T-helper 2 cell treated with Interferon-gamma antibody and Interleukin-4, amounts not matched to agents 5 μg/mL and 100 μg/mL, for 36 hours (primary cell): ENCODE measurements around the gene AASDHPPT.
A peak's percentile ranks its signal among the peaks of the same experiment; 100 is the strongest.
"Not testable (repeated sequence)": the region's sequence is repeated elsewhere in the genome, so short reads cannot be mapped to it uniquely, and the experiment has no call there.

Experiments
- DNase-seq: peaks from one replicate; pipeline ENCODE4 v3.0.0; 2021; ENCODE audit warnings: low spot score
- H3K27ac Mint-ChIP-seq: one replicate; pipeline ENCODE4 v1.8.0; 2021; ENCODE audit warnings: mild to moderate bottlenecking, mixed read lengths
- H3K27me3 Mint-ChIP-seq: one replicate; pipeline ENCODE4 v1.8.0; 2021; ENCODE audit warnings: low read depth, mixed read lengths
- H3K36me3 Mint-ChIP-seq: one replicate; pipeline ENCODE4 v1.8.0; 2021; ENCODE audit warnings: low read depth, mixed read lengths
- H3K4me1 Mint-ChIP-seq: one replicate; pipeline ENCODE4 v1.8.0; 2021; ENCODE audit warnings: low read depth, mixed read lengths
- H3K4me3 Mint-ChIP-seq: one replicate; pipeline ENCODE4 v1.8.0; 2022; ENCODE audit warnings: mild to moderate bottlenecking, moderate library complexity, mixed read lengths
- H3K9me3 Mint-ChIP-seq: one replicate; pipeline ENCODE4 v1.8.0; 2021; ENCODE audit warnings: mixed read lengths

The AASDHPPT gene, protein sequence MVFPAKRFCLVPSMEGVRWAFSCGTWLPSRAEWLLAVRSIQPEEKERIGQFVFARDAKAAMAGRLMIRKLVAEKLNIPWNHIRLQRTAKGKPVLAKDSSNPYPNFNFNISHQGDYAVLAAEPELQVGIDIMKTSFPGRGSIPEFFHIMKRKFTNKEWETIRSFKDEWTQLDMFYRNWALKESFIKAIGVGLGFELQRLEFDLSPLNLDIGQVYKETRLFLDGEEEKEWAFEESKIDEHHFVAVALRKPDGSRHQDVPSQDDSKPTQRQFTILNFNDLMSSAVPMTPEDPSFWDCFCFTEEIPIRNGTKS

DNA sequence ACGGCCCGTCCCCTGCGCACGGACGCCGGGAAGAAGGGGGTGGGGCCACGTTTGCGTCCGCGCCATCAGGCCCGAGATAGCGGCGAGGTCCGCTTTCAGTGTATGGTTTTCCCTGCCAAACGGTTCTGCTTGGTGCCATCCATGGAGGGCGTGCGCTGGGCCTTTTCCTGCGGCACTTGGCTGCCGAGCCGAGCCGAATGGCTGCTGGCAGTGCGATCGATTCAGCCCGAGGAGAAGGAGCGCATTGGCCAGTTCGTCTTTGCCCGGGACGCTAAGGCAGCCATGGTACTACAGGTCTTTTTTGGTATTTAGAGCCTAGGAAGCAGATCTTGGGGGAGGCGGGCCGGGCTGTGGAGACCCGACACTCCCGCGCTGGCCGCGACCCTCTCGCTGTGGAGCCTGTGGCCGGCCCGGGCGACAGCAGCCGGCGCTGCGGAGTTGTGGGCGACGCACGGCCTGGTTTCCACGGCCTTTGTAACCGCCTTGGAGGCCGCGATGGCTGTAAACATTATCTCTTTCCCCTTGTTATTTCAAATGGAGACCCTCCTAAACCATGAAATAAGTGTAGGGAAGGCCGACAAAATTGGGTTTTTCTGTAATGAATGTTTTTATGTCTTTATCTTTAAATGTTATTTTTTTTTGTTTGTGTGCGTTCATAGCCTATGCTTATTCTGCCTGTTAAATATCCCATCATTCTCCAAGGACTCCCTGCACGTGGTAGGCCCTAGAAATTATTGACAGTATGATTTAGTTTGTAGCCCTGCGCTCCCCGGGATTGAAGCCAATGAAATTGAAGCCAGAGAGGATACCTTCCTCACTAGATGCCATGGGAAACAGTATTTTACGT, at the start of gene AASDHPPT:
Gene AASDHPPT (plus strand): TSS at position 54 of the 847 bp plus-strand sequence. CDS start 49 bp downstream, at position 103.
- Mint-ChIP-seq H3K4me1 (peaks cover 52% of the 10 kb centered on the region), H3K36me3 (peaks cover 22% of the 10 kb centered on the region), H3K27me3 (no peaks in the 10 kb centered on the region), H3K4me3 (peak within 1 kb of the TSS; percentile 96), H3K27ac (peak within 1 kb of the TSS; percentile 97), H3K9me3 (no peaks in the 10 kb centered on the region)
- DNase-seq, result no peak

DNA sequence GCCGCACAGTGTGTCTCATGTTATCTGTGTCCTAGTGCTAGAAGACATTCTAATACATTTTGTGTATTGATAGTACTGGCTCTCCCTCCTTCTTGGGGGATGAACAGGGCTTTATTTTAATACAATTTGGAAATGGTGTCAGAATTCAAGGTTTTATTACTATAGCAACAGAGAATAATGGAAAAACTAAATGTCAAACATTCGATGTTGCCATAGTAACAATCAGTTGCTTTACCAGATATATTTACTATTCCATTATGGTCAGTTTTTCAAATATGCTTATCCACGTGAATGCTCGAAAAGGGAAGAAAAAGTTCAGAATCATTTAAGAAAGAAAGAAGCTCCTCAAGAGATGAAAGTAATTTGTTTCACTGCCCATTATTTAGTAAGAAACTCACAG, 46.9 kb upstream of the AASDHPPT start:
- no peak for DNase-seq
- Mint-ChIP-seq H3K27ac (no peak overlapping the region), H3K36me3 (no peaks in the 10 kb centered on the region), H3K4me1 (peaks cover 5% of the 10 kb centered on the region), H3K9me3 (no peaks in the 10 kb centered on the region), H3K27me3 (peaks cover 18% of the 10 kb centered on the region), H3K4me3 (no peak overlapping the region)

DNA sequence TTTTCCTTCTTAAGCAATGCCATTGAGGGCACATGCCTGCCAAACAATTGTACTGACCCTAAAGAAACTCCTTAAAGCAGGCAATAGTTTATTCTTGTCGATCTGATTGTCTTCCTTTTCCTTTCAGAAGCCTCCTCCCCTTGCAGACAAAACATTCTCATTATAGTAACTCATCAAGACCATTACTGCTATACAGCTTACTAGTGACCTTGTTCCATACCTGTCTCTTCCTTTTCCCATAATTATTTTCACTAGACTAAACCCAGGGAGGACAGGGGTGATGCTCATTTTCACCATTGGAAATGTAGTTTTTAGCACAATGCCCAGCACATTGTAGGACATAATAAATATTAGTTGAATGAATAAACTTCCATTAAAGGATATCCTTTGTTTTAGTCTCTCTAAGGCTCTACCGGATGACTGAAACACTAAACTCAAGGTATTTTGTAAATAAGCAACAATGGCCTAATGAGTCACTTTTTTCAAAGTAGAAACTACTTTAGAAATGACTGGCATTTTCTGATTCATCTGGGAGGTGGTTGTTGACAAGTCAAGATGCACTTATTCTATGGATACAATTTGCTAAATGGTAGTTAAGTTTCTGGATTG, 46.2 kb upstream of the AASDHPPT start:
- Mint-ChIP-seq H3K4me1 (peaks cover 5% of the 10 kb centered on the region), H3K27ac (no peak overlapping the region), H3K9me3 (no peaks in the 10 kb centered on the region), H3K27me3 (peaks cover 12% of the 10 kb centered on the region), H3K36me3 (no peaks in the 10 kb centered on the region), H3K4me3 (no peak overlapping the region)
- no peak for DNase-seq

DNA sequence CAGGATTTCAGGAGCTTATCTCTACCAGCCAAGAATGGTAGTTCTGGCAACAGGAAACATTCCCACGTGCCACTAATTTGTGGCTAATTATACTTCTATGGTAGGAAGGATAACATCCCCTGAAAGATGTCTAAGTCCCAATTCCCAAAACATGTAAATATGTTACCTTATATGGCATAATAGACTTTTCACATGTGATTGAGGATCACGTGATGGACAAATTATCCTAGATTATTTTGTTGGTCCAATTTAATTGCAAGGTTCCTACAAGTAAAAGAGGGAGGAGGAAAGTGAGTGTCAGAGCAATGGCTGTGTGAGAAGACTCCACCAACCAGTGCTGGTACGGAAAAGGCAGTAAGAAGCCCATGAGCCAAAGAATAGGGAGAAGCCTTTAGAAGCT, 45.5 kb upstream of the AASDHPPT start:
- H3K4me3 Mint-ChIP-seq, result no peak overlapping the region
- H3K27me3 Mint-ChIP-seq, result peaks cover 12% of the 10 kb centered on the region
- H3K27ac Mint-ChIP-seq, result no peak overlapping the region
- no peak for DNase-seq
- no peaks in the 10 kb centered on the region for H3K9me3 Mint-ChIP-seq
- no peaks in the 10 kb centered on the region for H3K36me3 Mint-ChIP-seq
- H3K4me1 Mint-ChIP-seq, result peaks cover 5% of the 10 kb centered on the region

DNA sequence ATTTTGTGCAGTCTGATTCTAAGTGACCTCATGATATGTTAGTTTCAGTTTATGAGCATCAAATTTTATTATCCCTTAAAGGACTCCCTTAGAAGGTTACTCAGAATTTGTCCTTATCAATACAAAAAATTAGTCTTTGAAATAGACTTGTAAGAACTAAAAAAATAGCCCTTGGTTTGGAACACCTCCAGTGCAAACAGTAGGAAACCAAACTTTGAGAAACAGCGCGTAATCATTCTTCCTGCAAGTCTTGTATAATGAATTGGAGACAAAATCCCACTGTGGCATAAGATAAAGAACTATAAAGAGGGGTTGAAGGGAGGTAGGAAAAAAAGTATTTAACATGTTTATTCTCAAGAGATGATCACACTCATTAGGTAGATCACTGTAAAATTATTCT, 44.6 kb upstream of the AASDHPPT start:
- H3K4me1 Mint-ChIP-seq, result peaks cover 5% of the 10 kb centered on the region
- no peaks in the 10 kb centered on the region for H3K36me3 Mint-ChIP-seq
- no peak for DNase-seq
- no peaks in the 10 kb centered on the region for H3K9me3 Mint-ChIP-seq
- no peak overlapping the region for H3K4me3 Mint-ChIP-seq
- no peak overlapping the region for H3K27ac Mint-ChIP-seq
- H3K27me3 Mint-ChIP-seq, result peaks cover 9% of the 10 kb centered on the region

DNA sequence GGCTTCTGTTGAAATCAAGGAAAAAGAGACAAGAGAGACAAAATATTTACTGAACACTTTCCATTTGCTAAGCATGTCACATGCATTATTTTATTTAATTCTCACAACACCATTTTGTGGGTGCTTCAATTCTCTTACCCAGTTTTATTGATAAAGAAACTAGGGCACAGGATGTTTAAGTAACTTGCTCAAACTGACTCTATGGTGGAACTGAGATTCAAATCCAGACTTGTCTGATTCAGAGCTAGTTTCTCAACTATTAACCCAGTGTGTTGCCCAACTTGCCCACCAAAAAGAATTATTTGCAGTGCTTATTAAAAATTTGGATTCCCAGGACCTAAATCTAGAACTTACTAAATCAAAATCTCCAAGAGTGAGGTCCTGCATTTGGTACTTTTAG, 33.9 kb upstream of the AASDHPPT start:
- H3K4me1 Mint-ChIP-seq, result peaks cover 3% of the 10 kb centered on the region
- no peak overlapping the region for H3K4me3 Mint-ChIP-seq
- H3K36me3 Mint-ChIP-seq, result no peaks in the 10 kb centered on the region
- no peaks in the 10 kb centered on the region for H3K27me3 Mint-ChIP-seq
- DNase-seq, result no peak
- H3K27ac Mint-ChIP-seq, result no peak overlapping the region
- H3K9me3 Mint-ChIP-seq, result no peaks in the 10 kb centered on the region

DNA sequence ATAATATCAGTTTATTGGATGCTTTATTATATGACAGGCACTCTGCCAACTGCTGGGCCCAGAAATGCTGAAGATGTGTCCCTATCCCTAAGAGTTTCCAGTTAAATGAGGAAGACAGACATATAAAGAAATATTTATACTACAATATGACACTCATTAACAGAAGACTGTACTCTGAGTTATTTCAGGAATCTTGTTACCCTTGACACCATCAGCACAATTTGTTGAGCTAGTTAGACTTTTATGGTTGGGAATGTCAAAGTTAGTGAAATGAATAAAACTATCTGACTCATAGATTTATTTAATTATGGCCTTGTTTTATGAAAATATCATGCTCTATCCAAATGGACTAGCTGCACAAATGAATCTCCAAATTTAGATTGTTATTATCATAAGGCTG, 29.8 kb upstream of the AASDHPPT start:
- no peak overlapping the region for H3K4me3 Mint-ChIP-seq
- H3K9me3 Mint-ChIP-seq, result no peaks in the 10 kb centered on the region
- no peaks in the 10 kb centered on the region for H3K27me3 Mint-ChIP-seq
- no peak for DNase-seq
- no peak overlapping the region for H3K27ac Mint-ChIP-seq
- peaks cover 3% of the 10 kb centered on the region for H3K4me1 Mint-ChIP-seq
- H3K36me3 Mint-ChIP-seq, result no peaks in the 10 kb centered on the region

DNA sequence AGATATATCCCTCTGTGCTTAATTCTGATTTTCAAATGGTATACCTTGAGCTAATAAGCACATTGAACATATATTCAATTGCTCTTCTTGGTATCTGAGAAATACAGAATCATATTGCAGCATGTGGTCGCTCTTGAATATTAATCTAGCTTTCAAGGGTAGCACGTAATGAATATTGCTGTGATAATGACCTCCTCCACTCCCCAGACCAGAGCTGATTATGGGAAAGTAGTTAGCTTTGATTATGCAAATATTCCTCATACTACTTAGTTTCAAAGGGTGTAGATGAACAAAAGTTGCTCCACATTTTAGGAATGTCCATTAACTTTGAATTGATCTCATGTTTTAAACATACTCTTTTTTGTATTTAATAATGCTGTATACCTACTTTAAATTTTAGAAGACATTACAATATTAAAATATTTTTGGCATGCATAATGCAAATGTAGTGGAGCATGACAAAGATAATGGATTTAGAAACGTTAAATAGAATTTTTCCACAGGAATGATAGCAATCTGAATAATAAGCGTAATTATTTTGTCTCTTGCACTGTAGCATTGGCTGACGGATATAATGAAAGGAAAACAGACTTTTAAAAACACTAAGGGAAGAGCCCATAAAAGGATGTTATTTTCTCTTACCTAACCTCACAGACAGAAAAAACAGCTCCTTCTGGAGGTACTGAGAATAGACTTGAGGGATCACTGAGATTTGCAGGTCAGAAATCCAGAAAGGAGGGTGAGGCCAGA, 27.6 kb upstream of the AASDHPPT start:
- H3K4me1 Mint-ChIP-seq, result no peaks in the 10 kb centered on the region
- DNase-seq, result no peak
- H3K36me3 Mint-ChIP-seq, result no peaks in the 10 kb centered on the region
- no peak overlapping the region for H3K27ac Mint-ChIP-seq
- no peaks in the 10 kb centered on the region for H3K9me3 Mint-ChIP-seq
- no peaks in the 10 kb centered on the region for H3K27me3 Mint-ChIP-seq
- no peak overlapping the region for H3K4me3 Mint-ChIP-seq

DNA sequence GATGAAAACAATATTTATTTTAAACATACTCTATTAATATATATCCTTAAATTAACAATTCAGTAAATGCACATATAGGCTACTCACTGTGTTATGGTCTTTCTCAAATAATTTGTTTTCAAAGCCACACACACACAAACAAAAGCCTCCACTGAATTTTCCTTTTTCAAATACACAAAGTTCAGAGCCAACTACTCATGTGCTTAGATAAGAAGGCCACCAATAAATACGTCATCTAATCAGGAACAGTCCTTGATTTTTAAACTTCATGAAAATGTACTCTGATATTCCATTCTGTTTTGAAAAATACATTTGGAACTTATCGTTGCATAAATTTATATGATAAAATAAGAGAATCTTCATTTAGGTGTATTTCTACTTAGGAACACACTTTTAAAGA, 26.4 kb upstream of the AASDHPPT start:
- Mint-ChIP-seq H3K4me3 (no peak overlapping the region), H3K27ac (no peak overlapping the region), H3K36me3 (peaks cover 1% of the 10 kb centered on the region), H3K4me1 (no peaks in the 10 kb centered on the region), H3K9me3 (no peaks in the 10 kb centered on the region), H3K27me3 (no peaks in the 10 kb centered on the region)
- no peak for DNase-seq

DNA sequence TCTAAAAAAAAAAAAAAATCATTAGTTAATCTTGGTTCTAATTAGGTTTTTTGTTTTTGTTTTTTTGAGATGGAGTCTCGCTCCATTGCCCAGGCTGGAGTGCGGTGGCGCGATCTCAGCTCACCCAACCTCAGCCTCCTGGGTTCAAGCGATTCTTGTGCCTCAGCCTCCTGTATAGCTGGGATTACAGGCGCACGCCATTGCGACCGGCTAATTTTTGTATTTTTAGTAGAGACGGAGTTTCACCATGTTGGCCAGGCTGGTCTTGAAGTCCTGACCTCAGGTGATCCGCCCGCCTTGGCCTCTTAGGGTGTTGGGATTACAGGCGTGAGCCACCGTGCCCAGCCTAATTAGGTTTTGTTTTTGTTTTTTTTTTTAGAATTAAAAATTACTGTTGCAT, 19.1 kb upstream of the AASDHPPT start:
- not testable (repeated sequence) for H3K36me3 Mint-ChIP-seq, H3K4me3 Mint-ChIP-seq, H3K27ac Mint-ChIP-seq, H3K27me3 Mint-ChIP-seq, DNase-seq, H3K9me3 Mint-ChIP-seq
- peaks cover 12% of the 10 kb centered on the region for H3K4me1 Mint-ChIP-seq

DNA sequence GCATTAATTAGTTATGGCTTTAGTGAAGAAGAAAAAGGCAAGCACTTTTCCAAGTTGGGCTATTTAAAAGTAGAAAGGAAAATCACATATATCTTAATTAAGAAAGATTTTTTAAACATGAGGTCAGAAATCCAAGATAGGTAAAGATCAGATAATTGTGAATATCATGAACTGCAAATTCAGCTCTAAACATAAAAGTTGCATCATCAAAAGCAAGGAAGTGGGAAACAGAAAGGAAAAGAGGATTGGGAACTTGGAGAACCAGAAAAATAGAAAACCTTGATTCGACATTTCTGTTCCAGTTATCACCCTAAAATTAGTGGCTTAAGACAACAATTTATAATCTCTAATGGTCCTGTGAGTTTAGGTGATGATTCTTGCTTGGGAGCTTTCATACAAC, 17.8 kb upstream of the AASDHPPT start:
- H3K27me3 Mint-ChIP-seq, result no peaks in the 10 kb centered on the region
- H3K4me3 Mint-ChIP-seq, result no peak overlapping the region
- H3K27ac Mint-ChIP-seq, result no peak overlapping the region
- peaks cover 6% of the 10 kb centered on the region for H3K36me3 Mint-ChIP-seq
- no peak for DNase-seq
- no peaks in the 10 kb centered on the region for H3K9me3 Mint-ChIP-seq
- H3K4me1 Mint-ChIP-seq, result peaks cover 12% of the 10 kb centered on the region

DNA sequence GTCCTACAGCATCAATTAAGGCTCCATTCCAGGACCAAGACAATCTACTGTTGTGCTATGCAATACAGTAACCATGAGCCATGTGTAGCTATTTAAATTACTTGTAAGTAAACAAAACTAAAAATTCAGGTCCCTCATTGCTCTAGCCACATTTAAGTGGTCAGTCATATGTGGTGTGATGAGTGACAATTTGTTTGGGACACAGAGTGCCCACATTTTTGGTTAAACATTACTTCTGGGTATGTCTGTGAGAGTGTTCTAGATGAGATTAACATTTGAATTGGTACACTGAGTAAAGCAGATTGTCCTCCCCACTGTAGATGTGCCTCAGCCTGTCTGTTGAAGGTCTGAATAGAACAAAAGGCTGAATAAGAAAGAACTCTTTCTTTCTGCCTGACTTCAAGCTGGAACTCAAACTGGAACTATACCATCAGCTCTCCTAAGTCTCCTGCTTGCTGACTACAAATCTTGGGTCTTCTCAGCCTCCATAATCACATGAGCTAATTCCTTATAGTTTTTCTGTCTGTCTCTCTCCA, 16.1 kb upstream of the AASDHPPT start:
- no peaks in the 10 kb centered on the region for H3K27me3 Mint-ChIP-seq
- no peaks in the 10 kb centered on the region for H3K9me3 Mint-ChIP-seq
- H3K27ac Mint-ChIP-seq, result no peak overlapping the region
- peaks cover 12% of the 10 kb centered on the region for H3K4me1 Mint-ChIP-seq
- no peak overlapping the region for H3K4me3 Mint-ChIP-seq
- H3K36me3 Mint-ChIP-seq, result peaks cover 7% of the 10 kb centered on the region
- no peak for DNase-seq
